Endodermal cell (in vitro differentiated cells): Measurements from ENCODE around the gene CRY1. TPM values are rescaled to one million over a fixed set of nuclear protein-coding genes. Genes with fewer than 3 reads are reported as not detected.

ENCODE experiments used
- DNase-seq: peaks from one replicate; pipeline ENCODE4 v3.0.0-alpha.2; 2017
- H3K27ac ChIP-seq: 2 replicates; pipeline ENCODE4 v1.5.1; 2013; ENCODE audit warnings: mild to moderate bottlenecking, low read depth, low read length, moderate library complexity
- H3K27me3 ChIP-seq: 2 replicates; pipeline ENCODE4 v1.6.1; 2013; ENCODE audit warnings: mild to moderate bottlenecking, low read length, moderate library complexity; ENCODE audit not compliant: insufficient read depth, control insufficient read depth, poor library complexity, severe bottlenecking
- H3K36me3 ChIP-seq: 2 replicates; pipeline ENCODE4 v1.7.0; 2013; ENCODE audit warnings: mild to moderate bottlenecking, low read length, moderate library complexity; ENCODE audit not compliant: control insufficient read depth, insufficient read depth
- H3K4me1 ChIP-seq: one replicate; pipeline ENCODE4 v1.7.0; 2013; ENCODE audit warnings: low read length; ENCODE audit not compliant: control insufficient read depth, insufficient read depth
- H3K4me3 ChIP-seq: 2 replicates; pipeline ENCODE4 v1.5.1; 2013; ENCODE audit warnings: mild to moderate bottlenecking, low read length, moderate library complexity
- H3K9ac ChIP-seq: 2 replicates; pipeline ENCODE4 v1.6.1; 2013; ENCODE audit warnings: mild to moderate bottlenecking, low read length, moderate library complexity; ENCODE audit not compliant: poor library complexity, severe bottlenecking; ENCODE audit errors: extremely low read depth
- H3K9me3 ChIP-seq: 2 replicates; pipeline ENCODE4 v1.6.1; 2013; ENCODE audit warnings: mild to moderate bottlenecking, low read length, moderate library complexity; ENCODE audit not compliant: control insufficient read depth
- H3K27ac Mint-ChIP-seq: 2 replicates; pipeline ENCODE4 v1.8.0; 2020; ENCODE audit warnings: mixed read lengths
- H3K27me3 Mint-ChIP-seq: 2 replicates; pipeline ENCODE4 v1.8.0; 2021; ENCODE audit warnings: mild to moderate bottlenecking, mixed read lengths; ENCODE audit not compliant: insufficient read depth
- H3K36me3 Mint-ChIP-seq: 2 replicates; pipeline ENCODE4 v1.8.0; 2020; ENCODE audit warnings: low read depth, mixed read lengths
- H3K4me1 Mint-ChIP-seq: 2 replicates; pipeline ENCODE4 v1.8.0; 2020; ENCODE audit warnings: mixed read lengths
- H3K4me3 Mint-ChIP-seq: 2 replicates; pipeline ENCODE4 v1.8.0; 2020; ENCODE audit warnings: mild to moderate bottlenecking, moderate library complexity, mixed read lengths
- H3K9me3 Mint-ChIP-seq: 2 replicates; pipeline ENCODE4 v1.8.0; 2020; ENCODE audit warnings: mild to moderate bottlenecking, mixed read lengths
- CTCF ChIP-seq: fragments of 200-600 bp; sonication (generic); conservative IDR thresholded peaks from 2 replicates; pipeline ENCODE4 v1.5.0; 2021; ENCODE audit warnings: antibody characterized with exemption, mild to moderate bottlenecking
- WGBS, 2 experiments: methylation state at CpG; one replicate each; pipeline versions ENCODE4 v1.1.5 to v1.1.7; 2013; ENCODE audit warnings: missing lambda C conversion rate in 2 of 2, mixed read lengths in 1 of 2; ENCODE audit not compliant: insufficient coverage in 1 of 2, insufficient read length in 1 of 2; 5-methylcytosine and 5-hydroxymethylcytosine counted together
- total RNA-seq, 2 donors: library from RNA; stranded (reverse); fragmentation: NEBNext Ultra II Directional in 1 of 2; extraction: Animal tissue kit (Norgen Biotek cat#: 25700) in 1 of 2; gene quantifications; 2 replicates in 1 of 2; 3 replicates in 1 of 2; pipeline ENCODE4 v1.2.1, GENCODE V29; 2021

Gene CRY1
- total RNA-seq, 2 donors from 2014 or later: 29.9 to 33.4 TPM

GRCh38 chr12:106982229-106982628 lies 111.1 kb downstream of the CRY1 start:
- no peaks in the 10 kb centered on the region for H3K27me3 Mint-ChIP-seq
- peaks cover 13% of the 10 kb centered on the region for H3K4me1 Mint-ChIP-seq
- H3K27ac ChIP-seq: no peak overlapping the region
- H3K36me3 Mint-ChIP-seq: peaks cover 31% of the 10 kb centered on the region
- H3K9me3 ChIP-seq: no peaks in the 10 kb centered on the region
- no peak overlapping the region for H3K9ac ChIP-seq
- no peaks in the 10 kb centered on the region for H3K4me1 ChIP-seq
- H3K4me3 Mint-ChIP-seq: no peak overlapping the region
- 100% methylated on average over 1 of the region's 1 CpG; no CpG with 5 or more reads in 1 of the 2 experiments for WGBS, 2 experiments
- H3K4me3 ChIP-seq: no peak overlapping the region
- no peak for DNase-seq
- H3K9me3 Mint-ChIP-seq: no peaks in the 10 kb centered on the region
- no peak for TF ChIP-seq CTCF
- H3K27ac Mint-ChIP-seq: no peak overlapping the region
- H3K27me3 ChIP-seq: no peaks in the 10 kb centered on the region
- peaks cover 14% of the 10 kb centered on the region for H3K36me3 ChIP-seq

DNA sequence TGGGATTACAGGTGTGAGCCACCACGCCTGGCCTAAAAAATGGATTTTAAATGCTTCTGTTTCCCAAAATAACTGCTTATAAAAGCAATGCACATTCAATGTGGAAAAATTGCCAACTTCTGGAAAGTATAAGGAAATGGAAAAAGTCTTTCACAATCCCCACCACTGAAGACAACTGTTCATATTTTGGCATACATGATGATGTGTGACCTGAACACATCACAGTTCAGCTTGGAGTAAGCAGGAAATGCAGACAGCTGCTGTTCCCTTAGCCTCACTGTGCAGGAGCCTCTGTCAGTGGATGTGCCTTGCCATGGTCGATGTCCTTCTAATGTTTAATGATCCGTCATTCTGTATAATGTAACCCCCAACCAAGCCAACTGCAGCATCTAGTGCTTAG lies 111.6 kb downstream of the CRY1 start:
- H3K4me1 Mint-ChIP-seq: peaks cover 13% of the 10 kb centered on the region
- Histone ChIP-seq H3K36me3 (peaks cover 14% of the 10 kb centered on the region), H3K9ac (no peak overlapping the region), H3K4me1 (no peaks in the 10 kb centered on the region), H3K27me3 (no peaks in the 10 kb centered on the region), H3K27ac (no peak overlapping the region), H3K4me3 (no peak overlapping the region), H3K9me3 (no peaks in the 10 kb centered on the region)
- WGBS, 2 experiments: 95 to 96% methylated on average over 3 of the region's 3 CpGs
- no peaks in the 10 kb centered on the region for H3K9me3 Mint-ChIP-seq
- no peak overlapping the region for H3K4me3 Mint-ChIP-seq
- H3K27ac Mint-ChIP-seq: no peak overlapping the region
- no peak for DNase-seq
- H3K27me3 Mint-ChIP-seq: no peaks in the 10 kb centered on the region
- H3K36me3 Mint-ChIP-seq: peaks cover 31% of the 10 kb centered on the region
- no peak for TF ChIP-seq CTCF

GRCh38 chr12:106980944-106981343 lies 112.4 kb downstream of the CRY1 start:
- H3K4me3 ChIP-seq: no peak overlapping the region
- H3K9me3 ChIP-seq: no peaks in the 10 kb centered on the region
- no peaks in the 10 kb centered on the region for H3K9me3 Mint-ChIP-seq
- H3K27me3 ChIP-seq: no peaks in the 10 kb centered on the region
- no peak overlapping the region for H3K27ac ChIP-seq
- TF ChIP-seq CTCF: no peak
- H3K36me3 ChIP-seq: peaks cover 14% of the 10 kb centered on the region
- H3K27me3 Mint-ChIP-seq: no peaks in the 10 kb centered on the region
- WGBS, 2 experiments: 91 to 94% methylated on average over 3 to 7 of the region's 7 CpGs
- no peaks in the 10 kb centered on the region for H3K4me1 ChIP-seq
- no peak for DNase-seq
- H3K27ac Mint-ChIP-seq: no peak overlapping the region
- peaks cover 31% of the 10 kb centered on the region for H3K36me3 Mint-ChIP-seq
- no peak overlapping the region for H3K4me3 Mint-ChIP-seq
- peaks cover 6% of the 10 kb centered on the region for H3K4me1 Mint-ChIP-seq
- no peak overlapping the region for H3K9ac ChIP-seq
